Measurements from ENCODE around the gene GSAP. TPM values are rescaled to one million over a fixed set of nuclear protein-coding genes. Genes with fewer than 3 reads are reported as not detected.

Gene GSAP
- 9.9 TPM for total RNA-seq

DNA sequence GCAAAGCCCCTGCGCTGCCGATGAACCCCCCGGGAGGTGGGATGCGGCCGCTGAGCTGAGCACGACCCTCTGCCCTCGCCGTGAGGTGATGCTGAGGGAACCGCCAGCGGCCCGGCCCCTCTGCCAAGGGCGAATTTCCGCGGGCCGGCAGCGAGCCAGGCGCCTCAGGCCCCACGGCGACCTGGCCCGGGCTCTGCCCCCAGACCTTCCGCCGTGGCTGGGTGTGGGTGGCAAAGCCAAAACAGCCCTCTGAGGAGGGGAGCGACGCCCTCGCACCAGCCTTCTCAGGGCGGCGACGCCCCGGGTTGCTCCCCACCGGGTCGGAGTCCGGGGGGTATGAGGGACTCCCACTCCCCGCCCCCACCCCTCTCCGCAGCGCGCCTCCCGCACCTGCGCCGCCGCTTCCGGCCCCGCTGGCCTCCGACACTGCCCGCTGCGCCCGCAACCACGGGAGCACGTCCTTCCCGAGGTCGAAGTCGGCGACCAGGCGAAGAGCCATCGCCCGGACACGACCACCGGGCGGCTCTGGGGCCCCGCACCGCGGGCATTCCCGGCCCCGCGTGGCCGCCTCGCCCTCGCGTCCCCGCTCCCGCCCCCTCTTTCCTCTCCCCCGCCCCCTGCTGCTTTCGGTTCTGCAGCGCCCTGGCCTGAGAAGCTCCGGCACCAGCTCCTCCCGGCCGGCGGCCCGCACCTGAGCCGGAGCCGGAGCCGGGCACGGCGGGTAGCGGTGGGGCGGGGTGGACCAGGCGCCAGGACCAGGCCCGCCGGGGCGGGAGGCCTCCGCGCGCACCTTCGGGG, at the start of gene GSAP:
GSAP (minus strand) TSS at position 527 of the 798 bp plus-strand sequence; CDS start at position 499, 28 bp downstream.

Other genes starting within 250 kb of the GSAP start
- 2.3 TPM for gene FGL2, start 216.5 kb downstream of the GSAP start, total RNA-seq
- gene PTPN12, start 120.9 kb upstream of the GSAP start, total RNA-seq, result 89.5 TPM

Data from diencephalon (tissue), 1 donor.